Tibial nerve (tissue), 4 donors: ENCODE measurements around the gene GLYR1. TPM values are rescaled to one million over a fixed set of nuclear protein-coding genes. Genes with fewer than 3 reads are reported as not detected.

Experiments
- DNase-seq, 2 donors: peaks; one replicate each; pipeline ENCODE4 v3.0.0-alpha.2; 2019; ENCODE audit warnings: low spot score in 2 of 2
- H3K27ac ChIP-seq, 4 donors: fragments of 200-600 bp; sonication (generic) in 3 of 4; one replicate each; pipeline ENCODE4 v1.5.1; 2017 to 2019; ENCODE audit warnings: mild to moderate bottlenecking in 1 of 4
- H3K27me3 ChIP-seq, 2 donors: fragments of 200-600 bp; sonication (generic) in 1 of 2; one replicate each; pipeline versions ENCODE4 v1.5.1 to v1.6.0; 2017 to 2019
- H3K36me3 ChIP-seq, 3 donors: fragments of 200-600 bp; sonication (generic); one replicate each; pipeline ENCODE4 v1.5.1; 2018 to 2019
- H3K4me1 ChIP-seq, 4 donors: fragments of 200-600 bp; sonication (generic) in 3 of 4; one replicate each; pipeline ENCODE4 v1.5.1; 2017 to 2019
- H3K4me3 ChIP-seq, 4 donors: fragments of 200-600 bp; sonication (generic) in 3 of 4; one replicate each; pipeline ENCODE4 v1.5.1; 2017 to 2019; ENCODE audit warnings: mild to moderate bottlenecking in 1 of 4, moderate library complexity in 1 of 4
- H3K9me3 ChIP-seq, 4 donors: fragments of 200-600 bp; sonication (generic) in 3 of 4; one replicate each; pipeline ENCODE4 v1.5.1; 2017 to 2019
- EP300 ChIP-seq, 2 donors: sonication (generic); formaldehyde crosslinking; IDR thresholded peaks; one replicate each; pipeline ENCODE4 v1.6.1; 2017; ENCODE audit warnings: antibody characterized with exemption in 2 of 2, mild to moderate bottlenecking in 1 of 2
- POLR2A ChIP-seq, 2 donors: fragments of 450-650 bp; IDR thresholded peaks; one replicate each; pipeline ENCODE4 v1.6.1; 2017; ENCODE audit warnings: antibody characterized with exemption in 2 of 2, mild to moderate bottlenecking in 2 of 2, moderate library complexity in 2 of 2
- WGBS, 2 donors: methylation state at CpG; one replicate each; pipeline ENCODE4 v1.1.5; 2018; 5-methylcytosine and 5-hydroxymethylcytosine counted together
- total RNA-seq, 4 donors: library from RNA; depleted of rRNA; stranded (reverse); fragments of >200 nt; gene quantifications; one replicate each; pipeline ENCODE4 v1.1.0, GENCODE V29; 2016
- TF ChIP-seq, protein P1 (sequence below), 5 experiments: fragments of 200-600 bp in 3 of 5; fragments of 450-650 bp in 2 of 5; sonication (generic) in 3 of 5; IDR thresholded peaks; one replicate each; pipeline ENCODE4 v1.5.1; 2016 to 2019; ENCODE audit warnings: antibody characterized with exemption in 5 of 5, mild to moderate bottlenecking in 3 of 5, moderate library complexity in 2 of 5

Gene GLYR1
- total RNA-seq, 4 donors from 2014 or later, result 42.0 to 59.4 (median 50.9) TPM

DNA sequence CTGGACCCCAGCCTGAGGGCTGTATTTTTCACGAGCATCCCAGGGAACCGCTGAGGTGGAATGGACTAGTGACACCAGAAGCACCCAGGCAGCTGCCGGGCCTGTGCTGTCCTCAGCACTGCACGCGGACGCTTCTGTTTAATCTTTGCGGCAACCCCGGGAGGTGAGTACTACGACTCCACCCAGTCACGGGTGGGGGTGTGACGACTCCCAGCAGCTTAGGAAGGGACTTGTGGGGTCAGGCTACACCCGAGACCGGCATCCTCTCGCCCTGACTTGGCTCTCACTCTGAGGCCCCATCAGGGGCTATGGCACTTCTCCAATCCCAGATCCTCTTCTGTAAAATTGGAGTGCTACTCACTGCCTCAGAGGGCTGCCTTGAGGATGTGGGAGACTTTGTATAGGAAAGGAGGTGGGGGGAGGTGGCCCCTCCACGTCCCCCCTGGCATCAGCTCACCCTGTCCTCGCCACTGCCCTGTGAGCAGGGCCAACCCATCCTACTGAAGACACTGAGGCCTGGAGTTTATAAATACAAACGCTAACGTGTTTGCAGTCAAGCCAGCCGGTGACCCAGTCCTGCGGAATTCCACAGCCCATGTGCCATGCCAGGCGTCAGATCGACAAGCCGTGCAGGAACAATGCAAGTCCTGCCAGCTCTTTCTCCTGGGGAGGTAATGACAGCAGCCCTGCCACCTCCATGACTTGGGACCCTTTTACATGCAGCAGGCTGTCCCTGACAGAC, 45.4 kb upstream of the GLYR1 start:
- 34 to 49% methylated on average over 22 of the region's 23 CpGs for WGBS, 2 donors
- Histone ChIP-seq H3K4me3 (no peak overlapping the region), H3K36me3 (peaks cover 0 to 84% (median 0%) of the 10 kb centered on the region in 3 donors), H3K9me3 (no peaks in the 10 kb centered on the region), H3K27ac (peak overlapping the region in 1 of 4 donors; percentile 38), H3K27me3 (no peaks in the 10 kb centered on the region), H3K4me1 (peaks cover 0 to 15% (median 0%) of the 10 kb centered on the region in 4 donors)
- no peak for DNase-seq
- TF ChIP-seq, protein P1, sequence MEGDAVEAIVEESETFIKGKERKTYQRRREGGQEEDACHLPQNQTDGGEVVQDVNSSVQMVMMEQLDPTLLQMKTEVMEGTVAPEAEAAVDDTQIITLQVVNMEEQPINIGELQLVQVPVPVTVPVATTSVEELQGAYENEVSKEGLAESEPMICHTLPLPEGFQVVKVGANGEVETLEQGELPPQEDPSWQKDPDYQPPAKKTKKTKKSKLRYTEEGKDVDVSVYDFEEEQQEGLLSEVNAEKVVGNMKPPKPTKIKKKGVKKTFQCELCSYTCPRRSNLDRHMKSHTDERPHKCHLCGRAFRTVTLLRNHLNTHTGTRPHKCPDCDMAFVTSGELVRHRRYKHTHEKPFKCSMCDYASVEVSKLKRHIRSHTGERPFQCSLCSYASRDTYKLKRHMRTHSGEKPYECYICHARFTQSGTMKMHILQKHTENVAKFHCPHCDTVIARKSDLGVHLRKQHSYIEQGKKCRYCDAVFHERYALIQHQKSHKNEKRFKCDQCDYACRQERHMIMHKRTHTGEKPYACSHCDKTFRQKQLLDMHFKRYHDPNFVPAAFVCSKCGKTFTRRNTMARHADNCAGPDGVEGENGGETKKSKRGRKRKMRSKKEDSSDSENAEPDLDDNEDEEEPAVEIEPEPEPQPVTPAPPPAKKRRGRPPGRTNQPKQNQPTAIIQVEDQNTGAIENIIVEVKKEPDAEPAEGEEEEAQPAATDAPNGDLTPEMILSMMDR (IDR thresholded peaks at IDR 0.05), result no peak
- TF ChIP-seq POLR2A (IDR thresholded peaks at IDR 0.05), result no peak
- no peak for TF ChIP-seq EP300 (IDR thresholded peaks at IDR 0.05)

DNA sequence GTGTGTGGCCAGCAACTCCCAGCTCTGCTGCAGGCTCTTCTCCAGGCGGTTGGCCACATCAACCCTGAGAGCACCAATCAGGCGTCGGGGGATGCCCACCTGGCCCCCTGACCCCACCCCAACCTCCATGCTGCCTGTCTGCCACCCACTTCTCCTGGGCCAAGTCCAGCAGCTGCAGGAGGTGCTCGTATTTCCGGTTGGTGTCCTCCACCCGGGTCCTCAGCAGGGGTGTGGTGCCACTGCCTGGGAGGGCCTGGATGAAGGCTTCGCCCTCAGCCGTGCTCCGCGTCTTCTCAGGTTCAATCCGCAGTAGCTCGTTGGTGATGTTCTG, 44.8 kb upstream of the GLYR1 start:
- Histone ChIP-seq H3K27me3 (no peaks in the 10 kb centered on the region), H3K4me3 (no peak overlapping the region), H3K9me3 (no peaks in the 10 kb centered on the region), H3K36me3 (peaks cover 0 to 88% (median 0%) of the 10 kb centered on the region in 3 donors), H3K27ac (peak overlapping the region in 1 of 4 donors; percentile 38), H3K4me1 (peaks cover 0 to 15% (median 0%) of the 10 kb centered on the region in 4 donors)
- DNase-seq, result no peak
- TF ChIP-seq EP300 (IDR thresholded peaks at IDR 0.05) (no peak), POLR2A (IDR thresholded peaks at IDR 0.05) (no peak)
- TF ChIP-seq, protein P1 (IDR thresholded peaks at IDR 0.05), result no peak
- 81 to 84% methylated on average over 12 of the region's 12 CpGs for WGBS, 2 donors

DNA sequence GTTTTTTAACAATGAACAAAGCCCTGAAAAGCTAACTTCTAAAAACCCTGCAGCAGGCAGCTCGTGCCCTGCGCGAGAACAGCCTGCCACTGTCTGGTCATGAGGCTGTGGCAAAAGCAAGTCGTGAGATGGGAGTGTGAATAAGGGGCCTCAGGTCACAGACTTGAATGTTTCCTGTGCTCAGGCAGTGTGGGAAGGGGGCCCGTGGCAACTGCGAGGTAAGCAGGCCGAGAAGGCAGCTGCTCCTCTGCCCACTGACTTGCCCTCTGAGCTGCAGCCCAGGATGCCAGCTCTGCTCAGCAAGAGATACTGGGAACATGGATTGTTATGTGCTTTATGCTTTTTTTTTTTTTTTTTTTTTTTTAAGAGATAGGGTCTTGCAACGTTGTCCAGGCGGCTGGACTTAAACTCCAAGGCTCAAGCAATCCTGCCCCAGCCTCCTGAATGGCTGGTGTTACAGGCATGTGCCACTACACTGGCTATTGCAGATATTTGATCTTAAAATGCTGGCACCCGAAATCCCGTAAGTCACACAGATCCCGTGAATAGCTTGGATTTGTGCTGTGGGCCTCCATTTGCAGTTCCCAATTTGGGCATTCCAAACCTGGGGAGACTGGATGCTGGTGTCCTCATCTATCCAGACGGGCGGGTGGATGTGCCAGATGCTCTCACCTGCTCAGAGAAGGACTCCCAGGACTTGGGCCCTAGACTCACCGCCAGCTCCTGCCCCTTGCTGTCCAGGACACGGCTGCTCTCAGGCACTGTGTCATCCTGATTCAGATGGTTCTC, 44.2 kb upstream of the GLYR1 start:
- Histone ChIP-seq H3K27me3 (no peaks in the 10 kb centered on the region), H3K36me3 (peaks cover 0 to 94% (median 0%) of the 10 kb centered on the region in 3 donors), H3K4me1 (peaks cover 0 to 15% (median 0%) of the 10 kb centered on the region in 4 donors), H3K4me3 (no peak overlapping the region), H3K9me3 (no peaks in the 10 kb centered on the region), H3K27ac (peak overlapping the region in 1 of 4 donors; percentile 38)
- DNase-seq, result no peak
- TF ChIP-seq EP300 (IDR thresholded peaks at IDR 0.05) (no peak), POLR2A (IDR thresholded peaks at IDR 0.05) (no peak)
- TF ChIP-seq, protein P1 (IDR thresholded peaks at IDR 0.05), result no peak
- WGBS, 2 donors, result 80 to 82% methylated on average over 16 of the region's 16 CpGs

DNA sequence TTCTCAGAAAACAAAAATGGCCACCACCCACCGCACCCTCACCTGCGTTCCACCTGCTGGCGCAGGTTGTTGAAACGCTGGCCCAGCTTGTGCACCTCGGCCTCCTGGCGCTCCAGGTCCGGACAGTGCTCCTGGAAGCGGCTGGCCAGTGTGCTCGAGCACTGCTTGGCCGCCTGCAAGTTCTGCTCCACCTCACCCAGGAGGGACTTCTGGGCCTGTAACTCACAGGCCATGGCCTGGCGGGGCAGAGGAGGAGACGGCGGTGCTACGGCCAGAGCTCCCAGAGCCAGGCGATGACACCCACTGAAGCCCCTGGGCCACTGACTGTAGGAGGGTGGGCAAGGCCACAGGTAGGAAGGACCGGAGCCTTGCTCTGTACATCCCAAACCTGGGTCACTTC, 43.6 kb upstream of the GLYR1 start:
- H3K36me3 ChIP-seq, result peaks cover 0 to 96% (median 0%) of the 10 kb centered on the region in 3 donors

More for the DNA sequence above, 43.6 kb upstream of the GLYR1 start:
- Histone ChIP-seq H3K27me3 (no peaks in the 10 kb centered on the region), H3K9me3 (no peaks in the 10 kb centered on the region), H3K4me1 (peaks cover 0 to 15% (median 0%) of the 10 kb centered on the region in 4 donors), H3K27ac (peak overlapping the region in 1 of 4 donors; percentile 4), H3K4me3 (no peak overlapping the region)
- no peak for DNase-seq
- TF ChIP-seq POLR2A (IDR thresholded peaks at IDR 0.05) (no peak), EP300 (IDR thresholded peaks at IDR 0.05) (no peak)
- TF ChIP-seq, protein P1 (IDR thresholded peaks at IDR 0.05), result no peak
- 95 to 96% methylated on average over 10 to 11 of the region's 16 CpGs for WGBS, 2 donors
